ENCODE results near the gene TRAM2. TPM values are rescaled to one million over a fixed set of nuclear protein-coding genes. Genes with fewer than 3 reads are reported as not detected.

The TRAM2 gene
- total and polyA plus RNA-seq, 9 of the 15 experiments (the other 6 are each of a cell fraction or from before 2014, with no cell fraction given), result 2.6 to 13.3 (median 8.9) TPM

- TF ChIP-seq NCOA4 (IDR thresholded peaks at IDR 0.05; ENCODE audit: partially characterized antibody) (no peak), POU5F1 (IDR thresholded peaks at IDR 0.05; ENCODE audit: borderline replicate concordance, low read depth, low read length, partially characterized antibody) (no peak), ZNF584 (CRISPR knock-in tag; IDR thresholded peaks at IDR 0.05; ENCODE audit: low read depth) (peak; percentile 92), CXXC5 (CRISPR knock-in tag; IDR thresholded peaks at IDR 0.05) (peak; percentile 39), THRA (IDR thresholded peaks at IDR 0.05) (no peak), ZNF175 (CRISPR knock-in tag; IDR thresholded peaks at IDR 0.05; ENCODE audit: low read depth) (peak; percentile 85), TCF7L2 (IDR thresholded peaks at IDR 0.05; ENCODE audit: low read depth, low read length) (no peak), ZNF778 (CRISPR knock-in tag; IDR thresholded peaks at IDR 0.05) (no peak), MBD1 (CRISPR knock-in tag; IDR thresholded peaks at IDR 0.05) (no peak), ZNF79 (CRISPR knock-in tag; IDR thresholded peaks at IDR 0.05; ENCODE audit: low read depth) (peak; percentile 43; the same call in 1 of the 2 replicates), KDM4B (IDR thresholded peaks at IDR 0.05; ENCODE audit: borderline replicate concordance in 2 of 2, low read depth in 1 of 2) (no peak), GATA2 (CRISPR knock-in tag; IDR thresholded peaks at IDR 0.05) (no peak), ZNF197 (CRISPR knock-in tag; IDR thresholded peaks at IDR 0.05; ENCODE audit: low read depth) (peak; percentile 47), GTF2B (IDR thresholded peaks at IDR 0.05; ENCODE audit: extremely low read depth, insufficient read length) (no peak), FOXP1 (CRISPR knock-in tag; IDR thresholded peaks at IDR 0.05) (no peak), DIDO1 (tag; IDR thresholded peaks at IDR 0.05; ENCODE audit: low read depth) (0 out of 2 replicates have a peak, but pooled peaks have one; percentile 47), ZNF766 (CRISPR knock-in tag; conservative IDR thresholded peaks at IDR 0.05) (peak; percentile 75; the same call in 1 of the 2 replicates), TEAD4 (IDR thresholded peaks at IDR 0.05; ENCODE audit: low read length) (peak; percentile 30; the same call in 1 of the 2 replicates), TEAD4 (CRISPR knock-in tag; IDR thresholded peaks at IDR 0.05; ENCODE audit: borderline replicate concordance) (no peak), RCOR1 (IDR thresholded peaks at IDR 0.05; ENCODE audit: borderline replicate concordance in 1 of 2, low read depth in 2 of 2, low read length in 2 of 2) (peak; percentile 28 to 74; a peak in 2 of 4 replicates)
- TF ChIP-seq, protein P1, sequence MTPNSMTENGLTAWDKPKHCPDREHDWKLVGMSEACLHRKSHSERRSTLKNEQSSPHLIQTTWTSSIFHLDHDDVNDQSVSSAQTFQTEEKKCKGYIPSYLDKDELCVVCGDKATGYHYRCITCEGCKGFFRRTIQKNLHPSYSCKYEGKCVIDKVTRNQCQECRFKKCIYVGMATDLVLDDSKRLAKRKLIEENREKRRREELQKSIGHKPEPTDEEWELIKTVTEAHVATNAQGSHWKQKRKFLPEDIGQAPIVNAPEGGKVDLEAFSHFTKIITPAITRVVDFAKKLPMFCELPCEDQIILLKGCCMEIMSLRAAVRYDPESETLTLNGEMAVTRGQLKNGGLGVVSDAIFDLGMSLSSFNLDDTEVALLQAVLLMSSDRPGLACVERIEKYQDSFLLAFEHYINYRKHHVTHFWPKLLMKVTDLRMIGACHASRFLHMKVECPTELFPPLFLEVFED (CRISPR knock-in tag; conservative IDR thresholded peaks at IDR 0.05), result peak; percentile 88
Observed at GRCh38 chr6:52620055-52620905, 43.4 kb upstream of the TRAM2 start (continued).
